A673 (cell line): ENCODE measurements around the gene FOXO1. TPM values are rescaled to one million over a fixed set of nuclear protein-coding genes. Genes with fewer than 3 reads are reported as not detected.

Experiments used
- BruUV-seq: library from RNA; stranded (reverse); fragments of 400-500 nt; replicated peaks from 2 replicates; lab custom pipeline; 2021; lab: Mats Ljungman, UMichigan
- CTCF ChIA-PET: fragments of 300-600 bp; sonication (Branson Sonifier 250); formaldehyde crosslinking; loops from one replicate; lab custom pipeline; 2022; ENCODE audit warnings: antibody characterized with exemption; lab: Charles Lee
- POLR2A ChIA-PET: fragments of 300-600 bp; sonication (Branson Sonifier 250); formaldehyde crosslinking; loops from one replicate; lab custom pipeline; 2022; ENCODE audit warnings: antibody characterized with exemption; ENCODE audit not compliant: low non-redundant PET; lab: Charles Lee
- DNase-seq: peaks from one replicate; pipeline ENCODE4 v3.0.0-alpha.2; 2015; ENCODE audit warnings: low spot score
- H3K27ac ChIP-seq: fragments of 200-600 bp; sonication (generic); 2 replicates; pipeline ENCODE4 v1.5.1; 2016; ENCODE audit warnings: mixed run types, low read depth, mild to moderate bottlenecking, mixed read lengths, antibody characterized with exemption, low read length; ENCODE audit not compliant: poor library complexity, severe bottlenecking
- H3K27me3 ChIP-seq: fragments of 200-600 bp; sonication (generic); replicated peaks from 2 replicates; pipeline ENCODE4 v1.6.1; 2017; ENCODE audit warnings: mixed run types, low read depth, mild to moderate bottlenecking, mixed read lengths, antibody characterized with exemption, low read length; ENCODE audit not compliant: insufficient read depth, poor library complexity
- H3K36me3 ChIP-seq: fragments of 200-600 bp; sonication (generic); 2 replicates; pipeline ENCODE4 v1.6.1; 2016; ENCODE audit warnings: mixed run types, mild to moderate bottlenecking, mixed read lengths, antibody characterized with exemption, low read length; ENCODE audit not compliant: insufficient read depth, poor library complexity, severe bottlenecking
- H3K4me1 ChIP-seq: fragments of 200-600 bp; sonication (generic); 2 replicates; pipeline ENCODE4 v1.6.1; 2017; ENCODE audit warnings: mixed run types, mild to moderate bottlenecking, mixed read lengths, antibody characterized with exemption, low read length; ENCODE audit not compliant: insufficient read depth, poor library complexity, severe bottlenecking
- H3K4me3 ChIP-seq: fragments of 200-600 bp; sonication (generic); 2 replicates; pipeline ENCODE4 v1.5.1; 2016; ENCODE audit warnings: low read depth, mixed run types, mild to moderate bottlenecking, mixed read lengths, low read length; ENCODE audit not compliant: poor library complexity, severe bottlenecking
- H3K9me3 ChIP-seq: fragments of 200-600 bp; sonication (generic); 2 replicates; pipeline ENCODE4 v1.6.1; 2016; ENCODE audit warnings: mixed run types, low read depth, mild to moderate bottlenecking, mixed read lengths, antibody characterized with exemption, low read length; ENCODE audit not compliant: poor library complexity, severe bottlenecking
- EZH2 ChIP-seq: fragments of 200-600 bp; sonication (generic); IDR thresholded peaks from 2 replicates; pipeline ENCODE4 v1.6.1; 2017; ENCODE audit warnings: borderline replicate concordance, low read depth, mild to moderate bottlenecking, mixed read lengths, antibody characterized with exemption, low read length; ENCODE audit not compliant: poor library complexity, severe bottlenecking
- intact Hi-C: fragments of 100-400 bp; cut with micrococcal nuclease; formaldehyde crosslinking; loops from one replicate; pipeline ENCODE4 v1.10.0; 2022; ENCODE audit not compliant: unreplicated experiment
- total RNA-seq: library from RNA; stranded (reverse); gene quantifications from 2 replicates; pipeline ENCODE4 v1.2.3, GENCODE V29; 2021
- TF ChIP-seq, protein P1 (sequence below): fragments of 300-800, 200-600 bp; sonication (generic); conservative IDR thresholded peaks from 2 replicates; pipeline ENCODE4 v1.5.1; 2017; ENCODE audit warnings: low read depth, mild to moderate bottlenecking, antibody characterized with exemption, low read length, moderate library complexity, mixed read lengths

The FOXO1 gene
- total RNA-seq, 1 experiment from 2014 or later: 2.9 TPM

DNA sequence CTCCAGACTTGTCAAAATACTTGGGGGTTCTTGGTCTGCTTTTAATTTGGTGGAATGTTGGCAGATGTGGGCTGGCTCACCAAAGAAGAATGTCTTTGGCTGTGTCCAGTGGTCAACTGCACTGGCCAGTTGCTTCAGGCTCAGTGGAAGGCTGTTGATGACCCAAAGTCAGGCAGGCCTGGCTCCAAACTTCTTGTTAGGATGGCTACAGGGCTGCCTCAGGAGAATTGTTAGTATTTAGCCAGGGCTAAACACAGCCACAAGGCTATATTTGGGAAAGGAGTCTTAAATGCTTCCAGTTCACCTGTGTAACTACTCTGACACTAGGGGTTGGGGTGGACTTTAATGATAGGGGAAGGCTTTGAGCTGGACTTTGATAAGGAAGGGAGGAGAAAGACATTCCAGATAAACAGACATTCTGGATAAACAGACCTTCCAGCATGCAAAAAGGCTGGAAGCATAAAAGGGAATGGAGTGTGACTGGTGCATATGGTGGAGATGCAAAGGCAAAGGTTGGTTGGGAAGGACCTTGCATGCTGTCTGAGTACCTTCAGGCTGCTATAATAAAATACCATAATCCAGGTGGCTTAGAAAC lies 116.8 kb downstream of the FOXO1 start:
- no TSS peak for BruUV-seq
- Histone ChIP-seq H3K27ac (no peak overlapping the region), H3K4me3 (no peak overlapping the region), H3K4me1 (no peaks in the 10 kb centered on the region), H3K9me3 (no peaks in the 10 kb centered on the region), H3K36me3 (no peaks in the 10 kb centered on the region), H3K27me3 (no peaks in the 10 kb centered on the region)
- no peak for DNase-seq
- ChIA-PET POLR2A (no interaction called here), CTCF (no interaction called here)
- intact Hi-C loops: no loop called here
- no peak for TF ChIP-seq EZH2
- TF ChIP-seq, protein P1, sequence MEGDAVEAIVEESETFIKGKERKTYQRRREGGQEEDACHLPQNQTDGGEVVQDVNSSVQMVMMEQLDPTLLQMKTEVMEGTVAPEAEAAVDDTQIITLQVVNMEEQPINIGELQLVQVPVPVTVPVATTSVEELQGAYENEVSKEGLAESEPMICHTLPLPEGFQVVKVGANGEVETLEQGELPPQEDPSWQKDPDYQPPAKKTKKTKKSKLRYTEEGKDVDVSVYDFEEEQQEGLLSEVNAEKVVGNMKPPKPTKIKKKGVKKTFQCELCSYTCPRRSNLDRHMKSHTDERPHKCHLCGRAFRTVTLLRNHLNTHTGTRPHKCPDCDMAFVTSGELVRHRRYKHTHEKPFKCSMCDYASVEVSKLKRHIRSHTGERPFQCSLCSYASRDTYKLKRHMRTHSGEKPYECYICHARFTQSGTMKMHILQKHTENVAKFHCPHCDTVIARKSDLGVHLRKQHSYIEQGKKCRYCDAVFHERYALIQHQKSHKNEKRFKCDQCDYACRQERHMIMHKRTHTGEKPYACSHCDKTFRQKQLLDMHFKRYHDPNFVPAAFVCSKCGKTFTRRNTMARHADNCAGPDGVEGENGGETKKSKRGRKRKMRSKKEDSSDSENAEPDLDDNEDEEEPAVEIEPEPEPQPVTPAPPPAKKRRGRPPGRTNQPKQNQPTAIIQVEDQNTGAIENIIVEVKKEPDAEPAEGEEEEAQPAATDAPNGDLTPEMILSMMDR: no peak

DNA sequence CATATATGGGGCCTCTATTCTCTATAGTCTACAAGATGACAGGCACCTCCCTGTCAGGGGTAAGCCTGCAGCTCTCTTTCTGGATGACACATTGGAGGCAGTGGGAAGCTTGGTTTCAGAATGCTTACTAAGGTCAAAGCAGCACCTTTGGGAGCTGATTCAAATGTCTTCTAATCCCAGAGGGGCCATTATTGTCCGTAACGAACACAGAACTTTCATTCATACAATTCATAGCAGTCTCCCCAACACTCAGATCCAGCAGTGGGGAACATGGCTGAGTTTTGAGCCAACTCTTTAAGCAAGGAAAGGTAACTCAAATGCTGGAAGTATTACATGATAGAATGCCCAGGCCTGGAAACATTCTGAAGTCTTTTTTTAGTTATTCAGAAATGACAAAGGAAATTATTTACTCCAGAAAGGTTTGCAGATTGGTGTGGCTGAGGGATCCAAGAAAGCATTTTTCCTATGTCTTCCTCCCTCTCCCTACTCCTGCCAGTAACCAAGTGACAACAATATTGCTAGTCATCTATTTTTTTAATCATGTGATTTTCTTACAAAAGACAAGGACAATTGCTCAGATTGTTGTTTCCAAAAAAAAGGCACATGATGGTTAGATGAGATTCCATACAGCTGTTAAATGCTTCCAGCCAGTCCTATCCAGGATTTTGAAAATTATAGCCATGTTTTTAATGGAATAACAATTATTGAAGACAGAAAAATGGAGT lies 118.7 kb downstream of the FOXO1 start:
- no peaks in the 10 kb centered on the region for H3K9me3 ChIP-seq
- no peak overlapping the region for H3K27ac ChIP-seq
- H3K4me3 ChIP-seq: no peak overlapping the region
- TF ChIP-seq, protein P1: no peak
- ChIA-PET POLR2A (no interaction called here), CTCF (no interaction called here)
- DNase-seq: no peak
- H3K27me3 ChIP-seq: no peaks in the 10 kb centered on the region
- BruUV-seq: no TSS peak
- H3K4me1 ChIP-seq: no peaks in the 10 kb centered on the region
- intact Hi-C loops: no loop called here
- no peaks in the 10 kb centered on the region for H3K36me3 ChIP-seq

DNA sequence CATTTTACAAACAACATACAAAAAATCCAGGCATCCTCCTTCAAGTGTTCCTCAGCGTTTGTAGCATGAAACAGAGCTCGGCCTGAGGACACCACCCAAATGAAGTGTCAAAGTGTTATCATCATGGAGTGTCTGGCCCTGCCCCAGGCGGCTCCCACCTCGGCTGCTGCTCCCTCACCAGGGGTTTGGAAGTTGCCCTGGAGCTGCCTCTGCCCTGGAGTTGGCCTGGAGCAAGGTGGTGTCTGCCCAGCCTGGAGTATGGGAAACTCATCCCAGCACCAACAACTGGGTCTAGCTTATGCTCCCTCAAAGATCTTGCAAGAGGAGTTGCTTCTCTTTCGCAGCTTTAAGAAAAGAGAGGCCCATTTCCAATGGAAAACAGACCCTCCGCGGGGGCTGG lies 120.4 kb downstream of the FOXO1 start:
- CTCF ChIA-PET: no interaction called here
- no TSS peak for BruUV-seq

More for the DNA sequence above, 120.4 kb downstream of the FOXO1 start:
- DNase-seq: no peak
- intact Hi-C loops: no loop called here
- H3K4me3 ChIP-seq: no peak overlapping the region
- H3K9me3 ChIP-seq: no peaks in the 10 kb centered on the region
- H3K27ac ChIP-seq: no peak overlapping the region
- H3K4me1 ChIP-seq: no peaks in the 10 kb centered on the region
- H3K36me3 ChIP-seq: no peaks in the 10 kb centered on the region
- H3K27me3 ChIP-seq: no peaks in the 10 kb centered on the region
- TF ChIP-seq EZH2: no peak
- TF ChIP-seq, protein P1: no peak
- POLR2A ChIA-PET: no interaction called here
